GM18511 (cell line): ENCODE measurements around the gene PARD6G.
A peak's percentile ranks its signal among the peaks of the same experiment; 100 is the strongest.

Experiments
- ATAC-seq: cut with Tn5 transposase; IDR thresholded peaks from one replicate; pipeline ENCODE4 v1.9.1; 2021; ENCODE audit warnings: mild to moderate bottlenecking, moderate library complexity; ENCODE audit not compliant: unreplicated experiment

The PARD6G gene

GRCh38 chr18:80213182-80213581 lies 34.1 kb downstream of the PARD6G start:
- ATAC-seq: peak; percentile 77

GRCh38 chr18:80210312-80211083 lies 36.8 kb downstream of the PARD6G start:
- peak; percentile 75 for ATAC-seq

GRCh38 chr18:80208620-80209019 lies 38.7 kb downstream of the PARD6G start:
- no peak for ATAC-seq

GRCh38 chr18:80205294-80205693 lies 42.0 kb downstream of the PARD6G start:
- ATAC-seq: no peak

- ATAC-seq: no peak
Measured at GRCh38 chr18:80204142-80204541, 43.2 kb downstream of the PARD6G start.

GRCh38 chr18:80203249-80203648 lies 44.1 kb downstream of the PARD6G start:
- no peak for ATAC-seq

GRCh38 chr18:80202264-80202998 lies 44.9 kb downstream of the PARD6G start:
- peak; percentile 87 for ATAC-seq

- peak; percentile 24 for ATAC-seq
Measured at GRCh38 chr18:80201739-80202138, 45.6 kb downstream of the PARD6G start.

- no peak for ATAC-seq
Measured at GRCh38 chr18:80200932-80201672, 46.2 kb downstream of the PARD6G start.

GRCh38 chr18:80200171-80200931 lies 47.0 kb downstream of the PARD6G start:
- no peak for ATAC-seq

- no peak for ATAC-seq
Measured at GRCh38 chr18:80198994-80199748, 48.1 kb downstream of the PARD6G start.

GRCh38 chr18:80198391-80198790 lies 48.9 kb downstream of the PARD6G start:
- no peak for ATAC-seq

- ATAC-seq: no peak
Measured at GRCh38 chr18:80197528-80197927, 49.8 kb downstream of the PARD6G start.

GRCh38 chr18:80196528-80197320 lies 50.6 kb downstream of the PARD6G start:
- ATAC-seq: no peak

GRCh38 chr18:80194874-80195570 lies 52.3 kb downstream of the PARD6G start:
- peak; percentile 85 for ATAC-seq

- no peak for ATAC-seq
Measured at GRCh38 chr18:80193701-80194100, 53.6 kb downstream of the PARD6G start.

- ATAC-seq: no peak
Measured at GRCh38 chr18:80192653-80193385, 54.5 kb downstream of the PARD6G start.
